Sigmoid colon (tissue), 7 donors: ENCODE results near the gene SLC27A1. TPM values are rescaled to one million over a fixed set of nuclear protein-coding genes. Genes with fewer than 3 reads are reported as not detected.
"Not testable (repeated sequence)": the region's sequence is repeated elsewhere in the genome, so short reads cannot be mapped to it uniquely, and the experiment has no call there.

Source experiments
- DNase-seq: peaks from one replicate; pipeline ENCODE4 v3.0.0-alpha.2; 2019
- H3K27ac ChIP-seq, 4 donors: fragments of 200-600 bp; sonication (generic); one replicate each; pipeline ENCODE4 v1.5.1; 2016 to 2019; ENCODE audit warnings: mild to moderate bottlenecking in 1 of 4
- H3K27me3 ChIP-seq, 3 donors: fragments of 200-600 bp; sonication (generic); one replicate each; pipeline ENCODE4 v1.5.1; 2019; ENCODE audit warnings: mild to moderate bottlenecking in 1 of 3
- H3K36me3 ChIP-seq, 4 donors: fragments of 200-600 bp; sonication (generic); one replicate each; pipeline ENCODE4 v1.5.1; 2016 to 2019
- H3K4me1 ChIP-seq, 4 donors: fragments of 200-600 bp; sonication (generic); one replicate each; pipeline ENCODE4 v1.5.1; 2017 to 2019
- H3K4me3 ChIP-seq, 4 donors: fragments of 200-600 bp; sonication (generic); one replicate each; pipeline ENCODE4 v1.5.1; 2017 to 2019; ENCODE audit warnings: mild to moderate bottlenecking in 2 of 4, moderate library complexity in 1 of 4
- H3K9me3 ChIP-seq, 4 donors: fragments of 200-600 bp in 3 of 4; sonication (generic) in 3 of 4; one replicate each; pipeline versions ENCODE4 v1.5.1 to v1.6.1; 2013 to 2019
- EP300 ChIP-seq, 4 donors: sonication (generic); formaldehyde crosslinking; IDR thresholded peaks; one replicate each; pipeline ENCODE4 v1.6.1; 2017; ENCODE audit warnings: antibody characterized with exemption in 4 of 4
- POLR2A ChIP-seq, 2 donors: fragments of 450-650 bp; IDR thresholded peaks; one replicate each; pipeline ENCODE4 v1.6.1; 2016; ENCODE audit warnings: antibody characterized with exemption in 2 of 2, mild to moderate bottlenecking in 2 of 2, moderate library complexity in 2 of 2
- POLR2AphosphoS5 ChIP-seq, 4 donors: sonication (generic); formaldehyde crosslinking; IDR thresholded peaks; one replicate each; pipeline ENCODE4 v1.6.1; 2017; ENCODE audit warnings: antibody characterized with exemption in 4 of 4
- WGBS, 2 donors: extraction: QIAGEN DNeasy Blood & Tissue Kit; methylation state at CpG; one replicate each; pipeline ENCODE4 v1.1.7; 2013; 5-methylcytosine and 5-hydroxymethylcytosine counted together
- intact Hi-C: fragments of 100-400 bp; cut with DNase I; formaldehyde crosslinking; loops from one replicate; pipeline ENCODE4 v1.15.1; 2023
- polyA plus RNA-seq, 3 donors: library from polyadenylated mRNA; stranded (reverse); fragments of 200-250 nt; gene quantifications; one replicate each; pipeline ENCODE4 v1.2.3, GENCODE V29; 2013
- total RNA-seq, 4 donors: library from RNA; depleted of rRNA; stranded (reverse); fragments of >200 nt; gene quantifications; one replicate each; pipeline ENCODE4 v1.1.0, GENCODE V29; 2016
- TF ChIP-seq, protein P1 (sequence below), 4 experiments: fragments of 450-650 bp in 3 of 4; fragments of 200-600 bp in 1 of 4; IDR thresholded peaks; one replicate each; pipeline ENCODE4 v1.5.1; 2016 to 2019; ENCODE audit warnings: antibody characterized with exemption in 4 of 4, mild to moderate bottlenecking in 3 of 4, moderate library complexity in 2 of 4
- donor health status: healthy with polysubstance abuse.
- donor health status: Bipolar disorder and iron deficiency.
- donor health status: healthy.

The SLC27A1 gene
- total and polyA plus RNA-seq, 7 donors, result 0.69 to 23.8 (median 13.2) TPM

DNA sequence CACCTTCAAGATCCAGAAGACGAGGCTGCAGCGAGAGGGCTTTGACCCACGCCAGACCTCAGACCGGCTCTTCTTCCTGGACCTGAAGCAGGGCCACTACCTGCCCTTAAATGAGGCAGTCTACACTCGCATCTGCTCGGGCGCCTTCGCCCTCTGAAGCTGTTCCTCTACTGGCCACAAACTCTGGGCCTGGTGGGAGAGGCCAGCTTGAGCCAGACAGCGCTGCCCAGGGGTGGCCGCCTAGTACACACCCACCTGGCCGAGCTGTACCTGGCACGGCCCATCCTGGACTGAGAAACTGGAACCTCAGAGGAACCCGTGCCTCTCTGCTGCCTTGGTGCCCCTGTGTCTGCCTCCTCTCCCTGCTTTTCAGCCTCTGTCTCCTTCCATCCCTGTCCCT lies 34.1 kb downstream of the SLC27A1 start:
- H3K27ac ChIP-seq, result no peak overlapping the region
- peaks cover 6 to 42% (median 7%) of the 10 kb centered on the region in 4 donors for H3K36me3 ChIP-seq
- TF ChIP-seq POLR2AphosphoS5 (IDR thresholded peaks at IDR 0.05) (no peak), EP300 (IDR thresholded peaks at IDR 0.05) (no peak), POLR2A (IDR thresholded peaks at IDR 0.05) (no peak)
- TF ChIP-seq, protein P1, sequence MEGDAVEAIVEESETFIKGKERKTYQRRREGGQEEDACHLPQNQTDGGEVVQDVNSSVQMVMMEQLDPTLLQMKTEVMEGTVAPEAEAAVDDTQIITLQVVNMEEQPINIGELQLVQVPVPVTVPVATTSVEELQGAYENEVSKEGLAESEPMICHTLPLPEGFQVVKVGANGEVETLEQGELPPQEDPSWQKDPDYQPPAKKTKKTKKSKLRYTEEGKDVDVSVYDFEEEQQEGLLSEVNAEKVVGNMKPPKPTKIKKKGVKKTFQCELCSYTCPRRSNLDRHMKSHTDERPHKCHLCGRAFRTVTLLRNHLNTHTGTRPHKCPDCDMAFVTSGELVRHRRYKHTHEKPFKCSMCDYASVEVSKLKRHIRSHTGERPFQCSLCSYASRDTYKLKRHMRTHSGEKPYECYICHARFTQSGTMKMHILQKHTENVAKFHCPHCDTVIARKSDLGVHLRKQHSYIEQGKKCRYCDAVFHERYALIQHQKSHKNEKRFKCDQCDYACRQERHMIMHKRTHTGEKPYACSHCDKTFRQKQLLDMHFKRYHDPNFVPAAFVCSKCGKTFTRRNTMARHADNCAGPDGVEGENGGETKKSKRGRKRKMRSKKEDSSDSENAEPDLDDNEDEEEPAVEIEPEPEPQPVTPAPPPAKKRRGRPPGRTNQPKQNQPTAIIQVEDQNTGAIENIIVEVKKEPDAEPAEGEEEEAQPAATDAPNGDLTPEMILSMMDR (IDR thresholded peaks at IDR 0.05), result no peak
- 90 to 92% methylated on average over 13 of the region's 13 CpGs for WGBS, 2 donors
- no peak overlapping the region for H3K4me3 ChIP-seq
- H3K4me1 ChIP-seq, result peaks cover 0 to 16% (median 7%) of the 10 kb centered on the region in 4 donors
- intact Hi-C loops, result no loop called here
- DNase-seq, result no peak
- H3K9me3 ChIP-seq, result no peaks in the 10 kb centered on the region
- no peaks in the 10 kb centered on the region for H3K27me3 ChIP-seq

DNA sequence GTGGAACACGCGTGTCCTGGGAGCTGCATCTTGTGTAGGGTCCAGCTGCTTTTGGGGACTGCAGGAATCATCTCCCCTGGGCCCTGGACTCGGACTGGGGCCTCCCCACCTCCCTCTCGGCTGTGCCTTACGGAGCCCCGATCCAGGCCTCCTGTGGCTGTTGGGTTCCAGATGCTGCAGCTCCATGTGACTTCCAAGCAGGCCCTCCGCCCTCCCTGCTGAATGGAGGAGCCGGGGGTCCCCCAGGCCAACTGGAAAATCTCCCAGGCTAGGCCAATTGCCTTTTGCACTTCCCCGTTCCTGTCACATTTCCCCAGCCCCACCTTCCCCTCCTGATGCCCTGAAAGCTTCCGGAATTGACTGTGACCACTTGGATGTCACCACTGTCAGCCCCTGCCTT lies 34.9 kb downstream of the SLC27A1 start:
- H3K27me3 ChIP-seq, result no peaks in the 10 kb centered on the region
- H3K36me3 ChIP-seq, result peaks cover 6 to 35% (median 7%) of the 10 kb centered on the region in 4 donors
- no peak for TF ChIP-seq POLR2A (IDR thresholded peaks at IDR 0.05)
- no peak for TF ChIP-seq POLR2AphosphoS5 (IDR thresholded peaks at IDR 0.05)
- TF ChIP-seq, protein P1 (IDR thresholded peaks at IDR 0.05), result no peak
- no peak for TF ChIP-seq EP300 (IDR thresholded peaks at IDR 0.05)
- intact Hi-C loops, result no loop called here
- H3K27ac ChIP-seq, result peak overlapping the region in 3 of 4 donors; percentile 7 to 31 (median 31)
- H3K9me3 ChIP-seq, result no peaks in the 10 kb centered on the region
- H3K4me1 ChIP-seq, result peaks cover 0 to 19% (median 14%) of the 10 kb centered on the region in 4 donors
- 84 to 88% methylated on average over 10 of the region's 10 CpGs for WGBS, 2 donors
- H3K4me3 ChIP-seq, result no peak overlapping the region
- no peak for DNase-seq

DNA sequence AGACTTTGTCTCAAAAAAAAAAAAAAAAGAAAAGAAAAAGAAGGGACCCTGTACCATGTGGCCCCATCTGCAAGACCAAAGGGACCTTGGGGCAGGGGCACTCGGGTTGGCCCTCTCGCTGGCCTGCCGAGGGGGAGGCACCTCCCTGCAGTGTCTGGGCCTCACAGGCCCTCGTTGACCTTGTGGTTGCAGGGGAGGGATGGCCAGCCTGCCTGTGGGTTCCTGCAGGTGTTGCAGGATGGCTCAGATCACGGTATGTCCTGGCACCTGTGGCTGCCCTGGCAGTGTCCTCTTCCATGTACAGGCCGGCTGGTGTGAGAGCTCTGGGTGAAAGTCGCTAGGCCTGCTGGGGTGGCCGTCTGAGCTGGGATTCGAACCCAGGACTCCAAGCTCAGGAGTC lies 36.4 kb downstream of the SLC27A1 start:
- WGBS, 2 donors, result 79 to 84% methylated on average over 9 of the region's 9 CpGs
- no peaks in the 10 kb centered on the region for H3K27me3 ChIP-seq
- intact Hi-C loops, result no loop called here
- DNase-seq, result no peak
- no peak overlapping the region for H3K4me3 ChIP-seq
- H3K27ac ChIP-seq, result peak overlapping the region in 1 of 4 donors; percentile 61
- H3K9me3 ChIP-seq, result no peaks in the 10 kb centered on the region
- peaks cover 0 to 27% (median 21%) of the 10 kb centered on the region in 4 donors for H3K4me1 ChIP-seq
- H3K36me3 ChIP-seq, result peaks cover 0 to 23% (median 0%) of the 10 kb centered on the region in 4 donors
- TF ChIP-seq EP300 (IDR thresholded peaks at IDR 0.05) (no peak), POLR2AphosphoS5 (IDR thresholded peaks at IDR 0.05) (no peak), POLR2A (IDR thresholded peaks at IDR 0.05) (no peak)

DNA sequence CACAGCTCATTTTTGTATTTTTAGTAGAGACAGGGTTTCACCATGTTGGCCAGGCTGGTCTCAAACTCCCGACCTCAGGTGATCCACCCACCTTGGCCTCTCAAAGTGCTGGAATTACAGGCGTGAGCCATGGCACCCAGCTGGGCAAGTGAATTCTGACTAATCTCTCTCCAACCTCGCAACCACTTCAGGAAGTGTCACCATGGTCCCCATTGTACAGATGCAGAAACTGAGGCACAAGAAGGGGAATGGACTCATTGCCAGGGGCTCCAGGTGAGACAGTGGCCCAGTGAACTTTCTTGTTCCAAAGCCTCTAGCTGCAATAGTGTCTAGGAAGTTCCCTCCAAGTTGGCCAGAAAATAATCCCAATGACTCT lies 38.2 kb downstream of the SLC27A1 start:
- Histone ChIP-seq H3K36me3 (peaks cover 0 to 16% (median 0%) of the 10 kb centered on the region in 4 donors), H3K27ac (peak overlapping the region; percentile 45 to 65 (median 61)), H3K4me1 (peaks cover 0 to 39% (median 30%) of the 10 kb centered on the region in 4 donors)
- DNase-seq, H3K9me3 ChIP-seq, intact Hi-C loops, H3K27me3 ChIP-seq, H3K4me3 ChIP-seq: not testable (repeated sequence)
- WGBS, 2 donors, result 82 to 97% methylated on average over 3 of the region's 3 CpGs

DNA sequence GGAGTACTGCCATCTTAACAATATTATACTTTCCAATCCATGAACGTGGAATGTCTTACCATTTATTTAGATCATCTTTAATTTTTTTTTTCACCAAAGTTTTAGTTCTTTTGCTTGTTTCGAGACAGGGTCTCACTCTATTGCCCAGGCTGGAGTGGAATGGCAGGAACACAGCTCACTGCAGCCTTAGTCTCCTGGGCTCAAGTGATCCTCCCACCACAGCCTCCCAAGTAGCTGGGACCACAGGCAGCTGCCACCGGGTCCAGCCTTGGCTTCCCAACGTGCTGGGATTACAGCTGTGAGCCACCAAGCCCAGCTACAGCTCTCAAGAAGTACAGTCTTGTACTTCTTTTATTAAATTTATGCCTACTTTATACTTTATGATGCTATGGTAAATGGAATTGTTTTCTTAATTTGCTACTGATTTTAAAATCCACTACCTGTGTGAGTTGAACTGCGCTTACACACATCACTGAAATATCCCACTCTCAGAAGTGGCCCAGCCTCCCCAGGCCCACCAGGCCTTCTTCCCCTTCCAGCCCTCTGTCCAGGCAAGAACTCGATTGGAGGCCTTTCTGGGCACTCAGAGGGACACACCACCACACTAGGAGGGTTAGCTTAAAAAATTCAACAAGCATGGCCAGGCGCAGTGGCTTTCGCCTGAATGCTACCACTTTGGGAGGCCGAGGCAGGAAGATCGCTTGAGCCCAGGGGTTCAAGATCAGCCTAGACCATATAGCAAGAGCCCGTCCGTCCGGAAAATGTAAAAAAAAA lies 40.1 kb downstream of the SLC27A1 start:
- H3K27me3 ChIP-seq, result no peaks in the 10 kb centered on the region
- H3K27ac ChIP-seq, result peak overlapping the region; percentile 99 to 100 (median 100)
- intact Hi-C loops, result loop anchor here (5.0 kb wide), 1 partner anchor 43 kb away; no protein-coding TSS in a partner anchor
- H3K4me3 ChIP-seq, result peak overlapping the region; percentile 91 to 100 (median 95)
- H3K4me1 ChIP-seq, result peaks cover 0 to 38% (median 30%) of the 10 kb centered on the region in 4 donors
- peaks cover 0 to 1% (median 0%) of the 10 kb centered on the region in 4 donors for H3K36me3 ChIP-seq
- no peaks in the 10 kb centered on the region for H3K9me3 ChIP-seq
- WGBS, 2 donors, result 37 to 42% methylated on average over 13 of the region's 13 CpGs
- DNase-seq, result no peak
- TF ChIP-seq POLR2AphosphoS5 (IDR thresholded peaks at IDR 0.05), result no peak
- no peak for TF ChIP-seq EP300 (IDR thresholded peaks at IDR 0.05)
- TF ChIP-seq, protein P1 (IDR thresholded peaks at IDR 0.05), result no peak
- TF ChIP-seq POLR2A (IDR thresholded peaks at IDR 0.05), result no peak
